Trophoblast cell (in vitro differentiated cells and primary cell): ENCODE results near the gene IFT52.
"Not testable (repeated sequence)": the region's sequence is repeated elsewhere in the genome, so short reads cannot be mapped to it uniquely, and the experiment has no call there.

Experiments
- DNase-seq, 2 donors: peaks; one replicate each; pipeline ENCODE4 v3.0.0-alpha.2; 2016
- H2AFZ ChIP-seq: 2 replicates; pipeline ENCODE4 v1.6.1; 2013; ENCODE audit warnings: low read length, moderate library complexity, mild to moderate bottlenecking; ENCODE audit not compliant: insufficient read depth, poor library complexity
- H2AK5ac ChIP-seq: 2 replicates; pipeline ENCODE4 v1.6.1; 2013; ENCODE audit warnings: mild to moderate bottlenecking, low read length
- H2BK120ac ChIP-seq: 2 replicates; pipeline ENCODE4 v1.6.1; 2013; ENCODE audit warnings: low read length, mild to moderate bottlenecking, moderate library complexity; ENCODE audit not compliant: insufficient read depth, poor library complexity
- H2BK12ac ChIP-seq: 2 replicates; pipeline ENCODE4 v1.6.1; 2013; ENCODE audit warnings: mild to moderate bottlenecking, low read length, moderate library complexity
- H2BK5ac ChIP-seq: 2 replicates; pipeline ENCODE4 v1.6.1; 2013; ENCODE audit warnings: low read length, low read depth, moderate library complexity, mild to moderate bottlenecking; ENCODE audit not compliant: poor library complexity
- H3K14ac ChIP-seq: 2 replicates; pipeline ENCODE4 v1.6.1; 2013; ENCODE audit warnings: mild to moderate bottlenecking, low read length
- H3K18ac ChIP-seq: 2 replicates; pipeline ENCODE4 v1.6.1; 2013; ENCODE audit warnings: mild to moderate bottlenecking, low read length
- H3K23ac ChIP-seq: 2 replicates; pipeline ENCODE4 v1.6.1; 2013; ENCODE audit warnings: low read length
- H3K27ac ChIP-seq: 2 replicates; pipeline ENCODE4 v1.5.1; 2013; ENCODE audit warnings: low read depth, mild to moderate bottlenecking, inconsistent platforms, low read length, moderate library complexity
- H3K27me3 ChIP-seq: 2 replicates; pipeline ENCODE4 v1.6.1; 2013; ENCODE audit warnings: inconsistent platforms, mild to moderate bottlenecking, low read length, moderate library complexity; ENCODE audit not compliant: insufficient read depth
- H3K36me3 ChIP-seq, 2 experiments: 1 replicate in 1 of 2; 2 replicates in 1 of 2; pipeline ENCODE4 v1.6.1; 2013; ENCODE audit warnings: low read length in 2 of 2, mild to moderate bottlenecking in 2 of 2, moderate library complexity in 1 of 2; ENCODE audit not compliant: insufficient read depth in 2 of 2, control insufficient read depth in 1 of 2
- H3K4ac ChIP-seq: 2 replicates; pipeline ENCODE4 v1.6.1; 2013; ENCODE audit warnings: low read depth, mild to moderate bottlenecking, low read length, moderate library complexity
- H3K4me1 ChIP-seq, 2 experiments: 1 replicate in 1 of 2; 2 replicates in 1 of 2; pipeline ENCODE4 v1.6.1; 2013; ENCODE audit warnings: low read length in 2 of 2, mild to moderate bottlenecking in 2 of 2, moderate library complexity in 1 of 2; ENCODE audit not compliant: insufficient read depth in 2 of 2, control insufficient read depth in 1 of 2
- H3K4me2 ChIP-seq: 2 replicates; pipeline ENCODE4 v1.6.1; 2013; ENCODE audit warnings: inconsistent platforms, mild to moderate bottlenecking, low read length, moderate library complexity
- H3K4me3 ChIP-seq: 2 replicates; pipeline ENCODE4 v1.5.1; 2013; ENCODE audit warnings: mild to moderate bottlenecking, low read depth, low read length, inconsistent platforms
- H3K79me1 ChIP-seq: one replicate; pipeline ENCODE4 v1.6.1; 2013; ENCODE audit warnings: low read length
- H3K79me2 ChIP-seq: 2 replicates; pipeline ENCODE4 v1.6.1; 2013; ENCODE audit warnings: low read length, mild to moderate bottlenecking; ENCODE audit not compliant: control insufficient read depth, insufficient read depth, poor library complexity
- H3K9ac ChIP-seq: 2 replicates; pipeline ENCODE4 v1.6.1; 2013; ENCODE audit warnings: mild to moderate bottlenecking, low read length
- H3K9me3 ChIP-seq: 2 replicates; pipeline ENCODE4 v1.6.1; 2013; ENCODE audit warnings: low read depth, mild to moderate bottlenecking, control low read depth, inconsistent platforms, low read length; ENCODE audit not compliant: insufficient read depth
- H4K12ac ChIP-seq: 2 replicates; pipeline ENCODE4 v1.6.1; 2013; ENCODE audit warnings: low read depth, mild to moderate bottlenecking, low read length, moderate library complexity
- H4K8ac ChIP-seq: 2 replicates; pipeline ENCODE4 v1.6.1; 2013; ENCODE audit warnings: low read depth, mild to moderate bottlenecking, low read length, moderate library complexity
- H4K91ac ChIP-seq: one replicate; pipeline ENCODE4 v1.6.1; 2013; ENCODE audit warnings: low read depth, mild to moderate bottlenecking, low read length, moderate library complexity
- WGBS: extraction: QIAGEN DNeasy Blood & Tissue Kit; methylation state at CpG from one replicate; pipeline ENCODE4 v1.1.7; 2013; ENCODE audit warnings: missing lambda C conversion rate; ENCODE audit not compliant: insufficient read length, insufficient coverage; ENCODE audit errors: extremely low coverage; 5-methylcytosine and 5-hydroxymethylcytosine counted together

The IFT52 gene

GRCh38 chr20:43655176-43655575 lies 64.4 kb downstream of the IFT52 start:
- H3K4me2 ChIP-seq, H3K14ac ChIP-seq, DNase-seq, H2BK120ac ChIP-seq, H3K4me1 ChIP-seq, H3K9ac ChIP-seq, H2BK5ac ChIP-seq, H3K4ac ChIP-seq, H3K79me1 ChIP-seq, H2AFZ ChIP-seq, H3K79me2 ChIP-seq, H3K4me3 ChIP-seq, H3K27me3 ChIP-seq, H3K9me3 ChIP-seq, H3K36me3 ChIP-seq, H4K12ac ChIP-seq, H3K23ac ChIP-seq, H3K18ac ChIP-seq, H4K91ac ChIP-seq, H3K27ac ChIP-seq, H2BK12ac ChIP-seq, H4K8ac ChIP-seq, H2AK5ac ChIP-seq: not testable (repeated sequence)
- WGBS, result no CpG with 5 or more reads among the region's 6 CpGs

- H4K91ac ChIP-seq, result no peak overlapping the region
- no peak overlapping the region for H4K12ac ChIP-seq
- peaks cover 6% of the 10 kb centered on the region for H3K79me1 ChIP-seq
- no CpG with 5 or more reads among the region's 3 CpGs for WGBS
- no peak overlapping the region for H2AK5ac ChIP-seq
- no peaks in the 10 kb centered on the region for H3K9me3 ChIP-seq
- peaks cover 3% of the 10 kb centered on the region for H3K79me2 ChIP-seq
- no peak overlapping the region for H3K4me3 ChIP-seq
- H2BK12ac ChIP-seq, result no peak overlapping the region
- H3K23ac ChIP-seq, result no peak overlapping the region
- H3K9ac ChIP-seq, result no peak overlapping the region
- peaks cover 2 to 4% of the 10 kb centered on the region in 2 experiments for H3K4me1 ChIP-seq
- H3K4ac ChIP-seq, result no peak overlapping the region
- H3K14ac ChIP-seq, result no peak overlapping the region
- no peak overlapping the region for H2AFZ ChIP-seq
- H3K18ac ChIP-seq, result no peak overlapping the region
- H3K4me2 ChIP-seq, result no peak overlapping the region
- no peak overlapping the region for H2BK120ac ChIP-seq
- H3K36me3 ChIP-seq, result no peaks in the 10 kb centered on the region
- no peak overlapping the region for H3K27ac ChIP-seq
- DNase-seq, result no peak
- no peak overlapping the region for H2BK5ac ChIP-seq
- H4K8ac ChIP-seq, result no peak overlapping the region
- H3K27me3 ChIP-seq, result no peaks in the 10 kb centered on the region
These were observed 65.2 kb downstream of the IFT52 start for GRCh38 chr20:43655937-43656336.

GRCh38 chr20:43658069-43658722 lies 67.5 kb downstream of the IFT52 start:
- Histone ChIP-seq H3K27ac (no peak overlapping the region), H3K9ac (peak overlapping the region; percentile 85), H2AK5ac (no peak overlapping the region), H3K27me3 (no peaks in the 10 kb centered on the region), H3K18ac (no peak overlapping the region), H3K14ac (no peak overlapping the region), H2BK5ac (no peak overlapping the region), H3K4me1 (peaks cover 2 to 4% of the 10 kb centered on the region in 2 experiments), H3K4ac (no peak overlapping the region), H3K23ac (no peak overlapping the region), H2BK120ac (no peak overlapping the region), H4K91ac (no peak overlapping the region), H2AFZ (no peak overlapping the region), H3K4me3 (no peak overlapping the region), H3K79me2 (peaks cover 3% of the 10 kb centered on the region), H4K8ac (peak overlapping the region; percentile 94), H3K79me1 (peaks cover 6% of the 10 kb centered on the region), H3K4me2 (peak overlapping the region; percentile 98), H3K9me3 (no peaks in the 10 kb centered on the region), H3K36me3 (no peaks in the 10 kb centered on the region), H2BK12ac (no peak overlapping the region), H4K12ac (peak overlapping the region; percentile 79)
- no CpG with 5 or more reads among the region's 11 CpGs for WGBS
- no peak for DNase-seq

GRCh38 chr20:43658723-43659419 lies 68.1 kb downstream of the IFT52 start:
- H3K9me3 ChIP-seq, result no peaks in the 10 kb centered on the region
- H2AFZ ChIP-seq, result no peak overlapping the region
- H3K4ac ChIP-seq, result no peak overlapping the region
- no peak overlapping the region for H3K4me3 ChIP-seq
- no peak for DNase-seq
- no peak overlapping the region for H3K27ac ChIP-seq
- H3K9ac ChIP-seq, result no peak overlapping the region
- no peak overlapping the region for H4K91ac ChIP-seq
- peaks cover 6% of the 10 kb centered on the region for H3K79me1 ChIP-seq
- no peaks in the 10 kb centered on the region for H3K27me3 ChIP-seq
- H3K4me2 ChIP-seq, result no peak overlapping the region
- H3K36me3 ChIP-seq, result no peaks in the 10 kb centered on the region
- no peak overlapping the region for H3K14ac ChIP-seq
- no CpG with 5 or more reads among the region's 6 CpGs for WGBS
- H3K23ac ChIP-seq, result no peak overlapping the region
- no peak overlapping the region for H2AK5ac ChIP-seq
- no peak overlapping the region for H4K12ac ChIP-seq
- no peak overlapping the region for H2BK120ac ChIP-seq
- H3K18ac ChIP-seq, result no peak overlapping the region
- H2BK5ac ChIP-seq, result no peak overlapping the region
- H2BK12ac ChIP-seq, result no peak overlapping the region
- H4K8ac ChIP-seq, result no peak overlapping the region
- peaks cover 3% of the 10 kb centered on the region for H3K79me2 ChIP-seq
- H3K4me1 ChIP-seq, result peaks cover 2 to 4% of the 10 kb centered on the region in 2 experiments
